AG08395 (cell line): ENCODE measurements around the gene ZFYVE1.
"Not testable (repeated sequence)": the region's sequence is repeated elsewhere in the genome, so short reads cannot be mapped to it uniquely, and the experiment has no call there.

ENCODE experiments used
- DNase-seq: peaks from one replicate; pipeline ENCODE4 v3.0.0; 2012; ENCODE audit warnings: mixed read lengths, low spot score

Gene ZFYVE1

DNA sequence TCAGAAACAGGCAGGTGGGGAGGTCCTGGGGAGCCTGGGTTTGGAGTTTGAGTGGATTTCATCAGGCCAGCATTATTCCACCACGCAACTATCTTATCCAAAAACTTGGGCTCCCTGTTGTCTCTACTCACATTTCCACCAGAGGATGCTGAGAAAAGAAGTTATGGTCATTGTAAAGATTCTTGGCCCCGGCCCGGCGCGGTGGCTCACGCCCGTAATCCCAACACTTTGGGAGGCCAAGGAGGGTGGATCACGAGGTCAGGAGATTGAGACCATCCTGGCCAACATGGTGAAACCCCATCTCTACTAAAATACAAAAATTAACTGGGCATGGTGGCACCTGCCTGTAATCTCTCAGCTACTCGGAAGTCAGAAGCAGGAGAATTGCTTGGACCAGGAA is 70.2 kb downstream of the ZFYVE1 start:
- DNase-seq = not testable (repeated sequence)

DNA sequence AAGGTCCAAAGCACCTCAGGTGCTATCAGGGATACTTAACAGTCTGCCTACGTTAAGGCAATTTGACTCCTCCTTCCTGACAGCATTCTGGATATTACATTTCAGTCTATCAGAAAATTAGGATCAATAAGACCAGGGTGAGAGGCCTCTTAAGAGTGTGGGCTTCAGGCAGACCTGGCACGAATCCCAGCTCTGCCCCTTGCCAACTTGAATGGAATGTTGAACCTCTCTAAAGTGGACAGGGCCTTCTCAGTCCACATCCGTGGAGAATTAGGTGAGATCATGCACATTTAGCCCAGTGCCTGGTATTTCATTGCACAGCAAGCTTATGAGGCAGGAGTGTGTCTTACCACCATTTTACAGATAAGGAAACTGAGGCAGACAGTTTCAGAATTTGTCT is 74.7 kb downstream of the ZFYVE1 start:
- DNase-seq = no peak

DNA sequence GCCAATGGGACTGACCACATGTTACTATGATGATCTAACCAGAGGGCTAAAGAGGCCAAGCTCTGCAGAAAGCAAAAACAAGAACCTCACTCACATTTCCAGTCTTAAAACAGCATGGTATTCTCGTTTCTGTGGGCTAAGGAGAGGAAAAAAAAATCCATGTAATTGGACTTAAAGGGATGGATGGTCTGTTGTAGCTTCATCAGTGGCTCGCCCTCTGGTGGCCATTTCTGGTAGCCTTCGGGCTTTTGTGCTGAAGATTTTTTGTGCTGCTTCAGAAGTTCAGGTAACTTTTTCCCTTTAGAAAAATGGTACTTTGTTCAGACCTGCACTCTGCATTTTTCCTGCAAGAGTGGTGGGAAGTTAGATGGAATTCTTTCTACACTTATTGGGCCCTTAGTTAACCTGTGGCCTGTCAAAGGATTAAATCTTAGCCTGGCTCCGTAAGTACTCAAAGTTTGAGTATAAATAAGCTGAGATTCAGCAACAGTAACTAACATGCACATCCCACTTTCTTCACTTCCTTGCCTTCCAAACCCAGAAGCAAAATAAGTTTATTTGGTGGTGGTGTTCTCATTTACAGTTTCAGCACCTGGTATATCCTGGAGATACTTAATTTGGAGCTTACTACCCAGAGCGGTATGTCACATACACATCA is 78.3 kb downstream of the ZFYVE1 start:
- peak; percentile 76 for DNase-seq

DNA sequence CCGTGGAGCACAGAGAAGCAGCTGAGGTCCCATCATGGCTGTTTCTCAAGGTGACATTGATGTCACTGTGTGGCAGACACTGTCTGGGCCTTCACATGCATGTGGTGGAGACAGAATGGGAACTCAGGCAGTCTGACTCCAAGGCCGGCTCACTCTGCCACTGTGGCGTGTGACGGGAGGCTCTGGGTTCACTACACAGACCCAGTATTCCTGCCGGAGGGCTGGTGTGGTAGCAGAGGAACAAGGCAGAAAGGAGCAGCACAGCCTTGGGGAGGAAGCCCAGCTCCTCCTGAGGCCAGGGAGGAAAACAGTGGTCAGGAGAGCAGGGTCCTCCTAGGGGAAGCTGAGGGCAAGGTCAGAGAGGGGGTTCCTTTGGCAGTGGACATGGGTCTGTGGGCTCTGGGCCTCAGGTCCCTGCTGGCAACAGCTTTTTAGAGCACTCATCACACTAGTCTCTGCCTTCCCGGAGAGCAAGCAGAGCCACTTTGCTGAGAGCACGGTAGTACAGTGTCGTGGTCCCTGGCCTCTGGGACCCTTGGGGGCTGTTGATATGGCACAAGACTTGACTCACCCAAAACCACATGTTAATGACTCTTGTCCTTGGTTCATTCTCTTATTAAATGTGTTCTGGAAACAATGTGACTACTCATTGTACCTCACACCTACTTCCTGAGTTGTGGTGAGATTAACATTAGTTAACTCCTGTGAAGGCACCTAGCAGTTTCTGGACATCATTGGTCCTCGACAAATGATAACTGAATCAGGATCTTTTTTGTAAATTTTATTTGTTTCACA is 79.3 kb downstream of the ZFYVE1 start:
- no peak for DNase-seq

DNA sequence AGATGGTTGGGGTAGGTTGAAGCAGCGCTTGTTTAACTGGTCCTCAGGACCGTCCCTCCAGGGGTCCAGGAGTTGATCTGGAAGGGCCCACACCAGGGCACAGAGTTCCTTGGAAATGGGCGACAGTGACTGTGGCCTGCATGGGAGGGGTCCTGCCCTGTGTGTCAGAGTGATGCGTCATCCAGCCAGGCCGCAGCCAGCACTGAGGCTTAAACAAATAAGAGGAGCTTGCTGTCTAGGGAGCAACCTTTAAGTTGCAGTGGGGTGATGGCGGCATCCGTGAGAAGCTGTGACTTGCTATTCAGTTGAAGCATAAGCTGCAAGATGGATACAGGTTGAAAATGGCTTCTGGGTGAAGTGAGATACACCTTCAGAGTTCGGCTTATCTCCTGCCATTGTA is 80.4 kb downstream of the ZFYVE1 start:
- DNase-seq = no peak

DNA sequence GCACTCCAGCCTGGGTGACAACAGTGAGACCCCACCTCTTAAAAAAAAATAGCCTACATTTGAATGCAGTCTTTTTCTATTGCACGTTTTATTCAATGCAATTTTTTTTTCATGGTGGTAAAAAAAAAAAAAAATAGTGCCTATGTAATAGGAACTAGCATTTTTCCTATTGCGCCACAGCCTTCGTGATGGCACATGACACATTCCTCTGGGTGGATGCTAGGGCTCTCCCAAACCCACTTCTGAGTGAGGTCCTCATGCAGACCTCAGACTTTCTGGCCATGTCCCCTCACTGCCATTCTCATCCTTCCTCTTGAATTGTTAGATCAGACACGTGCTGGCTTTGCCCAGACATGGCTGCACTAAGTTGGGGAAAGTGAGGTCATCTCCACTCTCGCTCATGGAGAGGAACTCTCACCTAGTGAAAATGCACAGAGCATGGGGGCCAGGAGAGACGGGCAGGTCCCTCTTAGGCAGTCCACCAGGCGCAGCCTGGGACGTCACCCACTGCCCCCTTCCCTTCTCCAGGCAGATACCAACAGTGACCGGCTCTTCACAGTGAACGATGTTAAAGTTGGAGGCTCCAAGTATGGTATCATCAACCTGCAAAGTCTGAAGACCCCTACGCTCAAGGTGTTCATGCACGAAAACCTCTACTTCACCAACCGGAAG is 81.4 kb downstream of the ZFYVE1 start:
- no peak for DNase-seq

DNA sequence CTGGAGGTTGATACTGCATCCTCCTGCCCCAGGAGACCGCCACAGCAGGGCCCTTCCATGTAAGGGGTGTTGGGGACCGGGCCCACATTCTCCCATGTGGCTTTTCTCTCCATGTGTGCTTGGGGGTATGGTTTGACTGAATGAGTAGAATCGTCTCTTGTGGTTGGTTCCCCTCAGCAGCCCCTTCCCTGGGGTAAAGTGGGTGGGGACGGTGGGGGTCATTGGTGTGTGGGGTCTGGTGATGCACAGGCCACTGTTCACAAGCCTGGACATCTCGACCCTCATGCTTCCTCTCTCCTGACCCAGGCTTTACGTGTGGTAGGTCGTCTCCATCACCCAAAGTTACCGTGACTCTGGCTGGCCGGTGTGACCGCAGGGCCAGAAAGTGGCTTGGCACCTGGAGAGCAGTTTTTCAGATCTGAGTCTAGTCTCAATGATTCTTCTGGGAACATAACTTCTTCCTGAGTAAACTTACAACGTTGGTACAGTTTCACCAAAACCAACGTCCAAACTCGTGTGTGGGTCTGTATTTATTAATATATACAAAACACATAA is 83.0 kb downstream of the ZFYVE1 start:
- DNase-seq = no peak

DNA sequence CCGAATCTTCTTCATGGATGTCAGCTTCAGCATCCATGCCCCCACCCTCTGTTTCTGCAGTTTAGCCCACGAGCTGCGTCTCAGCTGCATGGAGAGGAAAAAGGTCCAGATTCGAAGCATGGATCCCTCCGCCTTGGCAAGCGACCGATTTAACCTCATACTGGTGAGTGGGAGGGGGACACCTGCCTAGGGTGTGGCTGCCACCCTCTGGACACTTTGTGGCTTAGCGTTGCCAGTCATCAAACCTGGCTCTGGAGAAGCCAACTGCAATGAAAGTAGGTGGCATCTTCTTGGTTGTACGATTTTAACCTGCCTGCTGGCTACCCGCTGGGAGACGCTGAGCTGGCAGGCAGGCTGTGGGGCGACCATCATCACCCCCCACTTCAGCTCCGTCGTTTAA is 84.0 kb downstream of the ZFYVE1 start:
- DNase-seq = no peak

DNA sequence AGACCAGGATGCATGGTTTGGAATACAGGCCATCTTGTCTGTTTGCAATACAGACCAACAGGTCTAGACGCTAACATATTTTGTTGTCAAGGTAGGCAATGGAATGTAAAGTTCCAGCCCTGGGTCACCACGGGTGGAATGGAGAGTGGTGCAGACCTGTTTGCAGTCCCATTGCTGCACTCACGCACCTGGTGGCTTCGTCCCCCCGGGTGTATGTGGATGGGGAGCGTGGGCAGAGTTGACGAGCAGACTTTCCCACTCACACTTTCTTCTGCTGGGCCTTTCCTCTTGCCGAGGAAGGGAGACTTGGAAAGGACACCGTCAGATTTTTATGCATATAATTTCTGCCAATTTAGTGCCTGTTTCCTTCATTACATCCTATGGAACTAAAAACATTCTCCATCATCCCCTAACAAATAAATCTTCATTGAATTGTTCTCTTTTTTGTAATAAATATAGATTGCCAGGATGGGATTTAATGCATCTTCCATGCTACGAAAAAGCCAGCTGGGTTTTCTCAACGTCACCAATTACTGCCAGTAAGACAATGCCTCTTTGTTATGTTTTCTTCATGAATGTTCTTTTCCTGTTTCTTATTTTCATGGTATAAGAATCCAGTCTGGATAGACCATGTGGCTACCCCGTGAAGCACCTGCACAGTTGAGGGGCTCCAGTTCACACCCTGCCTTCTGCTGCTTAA is 85.5 kb downstream of the ZFYVE1 start:
- no peak for DNase-seq

DNA sequence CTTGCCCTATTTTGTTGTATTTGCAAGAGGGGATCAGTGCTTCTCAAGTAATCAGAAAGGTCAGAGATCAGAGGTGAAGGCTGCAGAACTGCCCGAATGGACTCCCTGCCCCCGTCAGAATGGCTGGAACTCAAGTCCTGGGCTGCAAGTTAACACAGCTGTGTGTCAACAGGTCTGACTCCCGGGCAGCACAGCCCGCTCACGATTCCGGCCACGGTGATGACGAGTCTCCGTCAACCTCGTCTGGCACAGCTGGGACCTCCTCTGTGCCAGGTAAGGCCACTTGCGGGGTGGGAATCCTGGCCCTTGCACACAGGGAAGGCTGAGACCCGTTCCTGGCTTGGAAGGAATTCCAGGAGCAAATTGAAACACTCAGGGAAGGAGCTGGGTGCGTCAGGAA is 87.3 kb downstream of the ZFYVE1 start:
- DNase-seq = no peak

DNA sequence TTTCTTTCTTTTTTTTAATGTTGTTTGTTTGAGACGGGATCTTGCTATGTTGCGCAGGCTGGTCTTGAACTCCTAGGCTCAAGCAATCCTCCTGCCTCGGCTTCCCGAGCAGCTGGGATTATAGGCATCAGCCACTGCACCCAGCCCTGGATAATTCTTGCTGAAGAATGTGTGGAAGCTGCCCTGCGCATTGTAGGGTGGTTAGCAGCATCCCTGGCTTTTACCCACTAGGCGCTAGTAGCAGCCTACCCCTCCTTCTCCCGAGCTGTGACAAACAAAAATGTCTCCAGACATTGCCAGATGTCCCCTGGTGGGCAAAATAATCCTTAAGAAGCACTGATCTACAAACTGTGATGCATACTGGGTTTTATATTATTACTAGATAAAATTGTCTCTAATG is 94.0 kb downstream of the ZFYVE1 start:
- no peak for DNase-seq

DNA sequence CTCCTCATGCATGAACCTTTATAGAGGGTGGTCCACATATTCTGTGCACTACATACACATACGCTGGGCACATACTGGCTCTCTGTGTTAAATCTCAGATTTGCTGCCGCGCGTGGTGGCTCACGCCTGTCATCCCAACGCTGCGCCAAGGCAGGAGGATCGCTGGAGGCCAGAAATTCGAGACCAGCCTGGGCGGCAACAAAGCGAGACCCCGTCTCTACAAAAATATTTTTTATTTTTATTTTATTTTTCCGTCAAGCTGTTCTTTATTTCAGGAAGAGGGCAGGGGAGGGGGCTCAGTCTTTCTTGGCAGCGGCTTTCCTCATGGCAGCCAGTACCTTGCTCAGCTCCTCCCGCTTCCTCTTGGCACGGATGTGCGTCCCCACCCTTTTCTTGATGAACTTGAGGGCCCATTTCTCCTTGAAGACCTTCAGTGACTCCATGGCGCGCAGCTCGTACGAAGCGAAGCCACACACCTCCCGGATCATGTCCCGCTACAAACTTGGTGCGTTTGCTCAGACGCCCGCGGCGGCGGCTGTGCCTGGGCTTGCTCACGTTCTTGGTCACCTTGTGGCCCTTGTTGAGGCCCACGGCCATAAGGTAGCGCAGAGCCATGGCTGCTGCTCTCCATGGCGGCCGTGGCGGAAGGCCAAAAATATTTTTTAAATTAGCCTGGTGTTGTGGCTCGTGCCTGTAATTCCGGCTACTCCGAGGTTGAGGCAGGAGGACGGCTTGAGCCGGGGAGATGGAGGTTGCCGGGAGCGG is 97.4 kb downstream of the ZFYVE1 start:
- no peak for DNase-seq

DNA sequence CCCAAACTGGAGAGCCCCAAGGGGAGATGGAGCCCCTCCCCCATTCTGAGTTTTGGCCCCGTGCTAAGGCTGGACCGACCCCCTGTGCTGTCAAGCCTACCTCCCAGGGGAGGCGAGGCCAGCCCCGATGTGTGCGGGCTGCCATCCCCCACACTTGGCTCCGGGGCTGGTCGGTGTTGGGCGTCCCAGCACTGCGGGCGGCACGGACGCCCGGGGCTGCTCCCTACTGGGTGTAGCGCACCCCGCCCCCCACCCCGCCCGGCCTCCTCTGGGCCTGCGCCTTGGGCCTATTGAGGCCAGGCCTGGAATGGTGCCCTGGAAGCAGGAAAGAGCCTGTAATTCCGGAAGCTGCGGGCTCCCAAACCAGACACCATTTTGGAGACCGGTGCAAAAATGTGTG is 98.0 kb downstream of the ZFYVE1 start:
- DNase-seq = no peak

DNA sequence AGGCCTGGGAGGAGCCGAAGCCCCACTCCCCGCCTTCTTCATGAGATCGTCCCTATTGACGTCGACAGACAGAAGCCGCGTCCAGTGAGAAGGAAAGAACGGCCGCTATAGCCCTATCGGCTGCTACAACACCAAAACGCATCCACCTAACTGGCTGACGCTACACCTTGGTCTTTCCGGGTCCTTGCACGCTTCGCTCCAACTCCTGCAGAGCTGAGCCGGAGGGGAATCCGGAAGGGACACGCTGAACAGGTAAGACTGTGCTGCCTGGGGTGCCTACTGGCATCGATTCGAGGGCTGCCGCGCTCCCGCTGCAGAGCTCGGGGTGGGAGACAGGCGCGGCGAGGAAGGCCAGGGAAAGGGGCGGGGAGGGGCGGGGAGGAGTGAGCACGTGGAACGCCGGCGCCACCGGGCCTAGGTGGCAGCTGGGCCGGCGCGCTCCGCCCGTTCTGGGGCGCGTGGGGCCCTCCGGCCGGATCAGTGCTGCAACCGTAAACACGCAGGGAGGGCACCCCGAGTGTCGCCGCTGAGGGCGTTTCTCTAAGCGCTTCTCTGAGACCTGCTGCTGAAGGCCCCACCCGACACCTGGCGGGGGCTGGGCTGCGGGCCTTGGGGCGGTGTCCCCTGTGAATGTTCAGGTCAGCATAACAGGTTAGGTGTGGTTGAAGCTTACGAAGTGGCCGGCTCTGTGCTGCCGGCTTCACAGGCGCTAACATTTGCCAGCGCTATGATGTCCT is 100.4 kb downstream of the ZFYVE1 start, which contains the start of gene DCAF4:
DCAF4 (plus strand) TSS at position 173 of the 737 bp plus-strand sequence. CDS start 11,515 bp downstream, outside the sequence.
- peak; percentile 99 for DNase-seq

DNA sequence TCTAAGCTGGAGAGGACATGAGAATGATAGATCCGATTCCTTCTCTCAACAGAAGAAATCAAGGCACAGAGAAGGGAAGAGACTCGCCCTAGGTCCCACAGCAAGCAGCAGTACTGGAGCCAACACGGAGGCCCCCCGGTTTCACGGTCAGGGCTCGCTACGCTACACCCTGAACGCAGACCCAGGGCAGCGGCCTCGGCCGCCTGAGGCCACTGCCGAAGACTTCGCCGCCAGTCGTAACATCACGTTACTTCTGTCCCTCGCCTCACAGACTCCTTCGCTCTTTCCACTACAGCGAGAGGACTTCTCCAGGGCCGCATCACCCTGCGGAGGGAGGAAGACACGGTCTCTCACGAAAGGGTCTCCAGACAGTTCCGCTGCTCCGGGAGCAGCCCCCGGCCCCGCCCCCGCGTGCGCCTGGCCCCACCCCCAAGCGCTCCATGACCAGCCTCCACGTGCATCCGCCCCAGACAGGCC is 101.1 kb downstream of the ZFYVE1 start:
- no peak for DNase-seq

DNA sequence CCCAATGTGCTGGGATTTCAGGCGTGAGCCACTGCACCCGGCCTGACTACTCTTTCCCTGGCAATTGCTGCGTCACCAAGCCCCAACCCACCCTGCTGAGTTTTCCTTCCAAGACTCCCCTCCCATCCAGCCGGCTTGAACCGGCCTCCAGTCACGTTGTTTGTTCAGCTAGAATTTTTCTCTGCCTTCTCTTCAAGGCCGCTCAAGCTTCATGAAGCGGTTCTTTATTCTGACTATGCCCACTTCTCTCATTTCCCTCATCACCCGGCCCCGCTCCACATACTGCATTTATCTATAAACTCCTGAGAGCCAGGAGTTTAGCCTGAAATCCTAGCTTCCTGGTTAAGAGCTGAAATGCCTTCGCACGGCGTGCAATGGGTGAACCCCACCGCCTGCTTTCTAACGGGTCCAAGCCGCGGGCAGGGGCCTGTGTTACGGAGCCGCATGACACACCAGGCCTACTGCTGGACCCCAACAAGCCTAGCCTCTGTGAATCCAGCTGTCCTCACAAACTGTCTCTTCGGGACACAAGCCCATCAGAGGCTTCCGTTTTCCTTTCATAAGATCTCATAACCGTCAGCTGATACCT is 101.6 kb downstream of the ZFYVE1 start:
- no peak for DNase-seq

DNA sequence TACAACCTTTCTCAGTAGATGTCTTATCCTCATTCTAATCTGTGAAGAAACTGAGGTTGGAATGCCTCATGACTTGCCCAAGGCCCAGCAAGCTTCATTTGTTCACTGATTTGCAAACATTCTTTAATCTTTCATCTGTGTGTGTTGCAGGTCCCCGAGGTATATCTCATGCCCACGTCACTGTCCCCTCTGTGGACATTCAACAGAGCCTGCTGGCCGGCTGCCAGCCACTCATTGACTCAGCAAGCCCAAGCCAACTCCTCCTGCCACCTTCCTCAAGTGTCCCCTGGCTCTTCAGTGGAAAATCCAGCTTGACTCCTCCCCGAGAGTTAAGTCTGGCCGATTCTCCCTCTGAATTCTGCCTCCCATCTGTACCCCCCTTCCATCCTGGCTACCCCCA is 102.6 kb downstream of the ZFYVE1 start:
- no peak for DNase-seq

DNA sequence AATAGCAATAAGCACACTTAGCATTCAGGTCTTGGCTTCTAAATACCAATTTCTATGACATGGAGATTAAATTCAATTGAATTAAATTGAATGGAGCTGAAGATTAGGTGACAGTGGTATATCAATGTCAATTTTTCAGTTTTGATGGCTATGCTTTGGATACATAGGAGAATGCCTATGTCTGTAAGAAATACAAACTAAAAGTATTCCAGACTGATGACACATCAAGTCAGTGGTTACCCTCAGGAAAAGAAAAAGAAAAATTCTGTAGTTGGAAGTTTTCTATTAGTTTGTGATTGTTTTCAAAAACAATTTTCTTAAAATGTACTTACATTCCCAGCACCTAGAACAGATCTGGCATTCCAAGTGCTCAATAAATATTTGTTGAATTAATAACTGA is 105.5 kb downstream of the ZFYVE1 start:
- DNase-seq = peak; percentile 32

DNA sequence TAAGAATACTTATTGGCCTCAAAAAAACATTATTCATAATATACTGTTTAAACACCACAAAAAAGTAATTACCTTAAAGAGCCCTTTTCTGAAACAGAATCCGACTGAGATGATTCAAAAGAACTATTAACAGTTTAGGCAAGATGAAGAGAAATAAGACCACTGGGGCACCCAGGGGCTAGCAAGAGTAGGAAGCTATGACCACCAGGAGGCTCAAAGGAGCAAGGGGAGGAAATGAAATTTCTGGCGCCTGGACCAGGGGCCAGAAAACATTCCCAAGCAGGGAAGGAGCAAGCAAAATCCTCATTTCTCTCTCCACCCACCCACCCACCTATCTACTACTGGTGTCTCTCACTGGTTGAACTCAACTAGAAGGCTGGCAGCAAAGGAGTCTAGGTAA is 106.9 kb downstream of the ZFYVE1 start:
- DNase-seq = no peak
